ENCODE data around the gene SPDYE2B.
"Not testable (repeated sequence)": the region's sequence is repeated elsewhere in the genome, so short reads cannot be mapped to it uniquely, and the experiment has no call there.

The SPDYE2B gene

GRCh38 chr7:102649924-102650323 is at the start of gene SPDYE2B:
SPDYE2B (plus strand) TSS chr7:102650319; CDS start chr7:102652349, 2,030 bp downstream.
- not testable (repeated sequence) for DNase-seq (ENCODE audit: low spot score)

GRCh38 chr7:102602317-102602716 is 47.8 kb upstream of the SPDYE2B start:
- DNase-seq (ENCODE audit: low spot score): not testable (repeated sequence)

GRCh38 chr7:102604431-102605145 is 45.5 kb upstream of the SPDYE2B start:
- DNase-seq (ENCODE audit: low spot score): not testable (repeated sequence)

- DNase-seq (ENCODE audit: low spot score): not testable (repeated sequence)
Observed at GRCh38 chr7:102606848-102607247, 43.3 kb upstream of the SPDYE2B start.

- not testable (repeated sequence) for DNase-seq (ENCODE audit: low spot score)
Observed at GRCh38 chr7:102609734-102610133, 40.4 kb upstream of the SPDYE2B start.

GRCh38 chr7:102610441-102610840 is 39.7 kb upstream of the SPDYE2B start:
- DNase-seq (ENCODE audit: low spot score): not testable (repeated sequence)

- DNase-seq (ENCODE audit: low spot score): not testable (repeated sequence)
Observed at GRCh38 chr7:102611013-102611674, 39.0 kb upstream of the SPDYE2B start.

- not testable (repeated sequence) for DNase-seq (ENCODE audit: low spot score)
Observed at GRCh38 chr7:102611675-102612325, 38.3 kb upstream of the SPDYE2B start.

- not testable (repeated sequence) for DNase-seq (ENCODE audit: low spot score)
Observed at GRCh38 chr7:102613575-102614345, 36.4 kb upstream of the SPDYE2B start.

GRCh38 chr7:102614346-102614697 is 35.8 kb upstream of the SPDYE2B start:
- not testable (repeated sequence) for DNase-seq (ENCODE audit: low spot score)

GRCh38 chr7:102614873-102615272 is 35.2 kb upstream of the SPDYE2B start:
- not testable (repeated sequence) for DNase-seq (ENCODE audit: low spot score)

GRCh38 chr7:102615930-102616329 is 34.2 kb upstream of the SPDYE2B start:
- not testable (repeated sequence) for DNase-seq (ENCODE audit: low spot score)

- not testable (repeated sequence) for DNase-seq (ENCODE audit: low spot score)
Observed at GRCh38 chr7:102616507-102617125, 33.5 kb upstream of the SPDYE2B start, which contains the start of gene RASA4. RASA4 (minus strand) TSS chr7:102616756; CDS start chr7:102616689, 67 bp downstream.

GRCh38 chr7:102618122-102618521 is 32.0 kb upstream of the SPDYE2B start:
- not testable (repeated sequence) for DNase-seq (ENCODE audit: low spot score)

GRCh38 chr7:102627271-102627904 is 22.7 kb upstream of the SPDYE2B start:
- not testable (repeated sequence) for DNase-seq (ENCODE audit: low spot score)

- not testable (repeated sequence) for DNase-seq (ENCODE audit: low spot score)
Observed at GRCh38 chr7:102630622-102631021, 19.5 kb upstream of the SPDYE2B start.

- not testable (repeated sequence) for DNase-seq (ENCODE audit: low spot score)
Observed at GRCh38 chr7:102634299-102634698, 15.8 kb upstream of the SPDYE2B start.

- DNase-seq (ENCODE audit: low spot score): not testable (repeated sequence)
Observed at GRCh38 chr7:102635354-102635753, 14.8 kb upstream of the SPDYE2B start.

GRCh38 chr7:102636956-102637355 is 13.2 kb upstream of the SPDYE2B start:
- DNase-seq (ENCODE audit: low spot score): not testable (repeated sequence)

GRCh38 chr7:102638848-102639247 is 11.3 kb upstream of the SPDYE2B start:
- not testable (repeated sequence) for DNase-seq (ENCODE audit: low spot score)

GRCh38 chr7:102642691-102643090 is 7.4 kb upstream of the SPDYE2B start, which contains the start of gene UPK3BL1:
UPK3BL1 (minus strand) TSS chr7:102642791; CDS start chr7:102642741, 50 bp downstream.
- DNase-seq (ENCODE audit: low spot score): not testable (repeated sequence)
